ENCODE measurements around the gene KIF24. TPM values are rescaled to one million over a fixed set of nuclear protein-coding genes. Genes with fewer than 3 reads are reported as not detected.
A peak's percentile ranks its signal among the peaks of the same experiment; 100 is the strongest.
"Not testable (repeated sequence)": the region's sequence is repeated elsewhere in the genome, so short reads cannot be mapped to it uniquely, and the experiment has no call there.

Gene KIF24
- total and polyA plus RNA-seq, 2 of the 4 experiments (the other 2 are of a cell fraction) = 1.4 to 3.0 TPM

- no peak overlapping the region for H3K4me3 ChIP-seq (ENCODE audit: insufficient read depth, low read depth, low read length)
- no peak overlapping the region for H3K56ac ChIP-seq (ENCODE audit: extremely low read depth, insufficient read depth, low read length)
- no peaks in the 10 kb centered on the region; a peak in 1 of 4 replicates for H3K79me1 ChIP-seq (ENCODE audit: low read depth in 1 of 2, low read length in 2 of 2)
- H3K36me3 ChIP-seq (ENCODE audit: control insufficient read depth, insufficient read depth, low read length) = no peaks in the 10 kb centered on the region
- dilution Hi-C loops (cut with HindIII; ENCODE audit: low sequenced_read_pairs, unreplicated experiment) (no loop called here), intact Hi-C loops (cut with micrococcal nuclease) (no loop called here), in situ Hi-C loops (cut with MboI; ENCODE audit: low sequenced_read_pairs) (no loop called here)
- H2BK120ac ChIP-seq (ENCODE audit: low read depth, low read length) = no peak overlapping the region
- H3K18ac ChIP-seq (ENCODE audit: low read depth, low read length) = no peak overlapping the region
- no peak overlapping the region for H3K27ac ChIP-seq (ENCODE audit: insufficient read depth, low read length)
- no peaks in the 10 kb centered on the region for H3K9me3 ChIP-seq (ENCODE audit: control insufficient read depth, insufficient read depth, low read length)
- no peak overlapping the region for H2AK5ac ChIP-seq (ENCODE audit: low read depth, low read length)
- H2AFZ ChIP-seq (replicated peaks; ENCODE audit: low read length, poor library complexity) = no peak overlapping the region
- ChIA-PET POLR2A (ENCODE audit: unreplicated experiment) (interaction anchor here (0.5 kb wide), 1 partner anchor 23 kb away, joined by 9 read pairs; no protein-coding TSS in a partner anchor), CTCF (no interaction called here)
- no peak overlapping the region for H2BK15ac ChIP-seq (ENCODE audit: low read depth, low read length)
- no peak overlapping the region for H4K8ac ChIP-seq (ENCODE audit: low read depth in 2 of 2, low read length in 2 of 2)
- no peak overlapping the region for H3K14ac ChIP-seq (replicated peaks; ENCODE audit: low read depth, low read length)
- no peak overlapping the region for H3K4ac ChIP-seq (ENCODE audit: low read depth, low read length)
- WGBS, 2 experiments (ENCODE audit: extremely low coverage in 2 of 2, insufficient read length in 1 of 2) = no CpG with 5 or more reads among the region's 1 CpG
- H4K5ac ChIP-seq (ENCODE audit: low read depth, low read length) = no peak overlapping the region
- H3K23ac ChIP-seq (ENCODE audit: low read depth, low read length) = no peak overlapping the region
- no peak overlapping the region for H3K9ac ChIP-seq (ENCODE audit: low read depth, low read length)
- peak; percentile 41 for DNase-seq
- no TSS peak for BruUV-seq (replicated peaks)
- no peaks in the 10 kb centered on the region for H3K9me1 ChIP-seq (ENCODE audit: insufficient read depth, low read length)
- H3K27me3 ChIP-seq (ENCODE audit: control insufficient read depth, insufficient read depth, low read length) = no peaks in the 10 kb centered on the region
- no peaks in the 10 kb centered on the region for H4K20me1 ChIP-seq (ENCODE audit: insufficient read depth, low read length)
- H4K91ac ChIP-seq (ENCODE audit: insufficient read depth, low read depth, low read length) = no peak overlapping the region
- no peak overlapping the region for H3K4me2 ChIP-seq (ENCODE audit: low read depth, low read length)
- no peak overlapping the region for H2AK9ac ChIP-seq (replicated peaks; ENCODE audit: low read depth, low read length, poor library complexity)
- ATAC-seq (ENCODE audit: low read depth) = no peak
- no peak for TF ChIP-seq MAFK (IDR thresholded peaks at IDR 0.05; ENCODE audit: low read depth, low read length)
- peak; percentile 44 for TF ChIP-seq CEBPB (IDR thresholded peaks at IDR 0.05; ENCODE audit: low read depth, low read length)
- no peak overlapping the region for H2BK20ac ChIP-seq (ENCODE audit: low read depth, low read length)
- no peaks in the 10 kb centered on the region for H3K4me1 ChIP-seq (ENCODE audit: control insufficient read depth, insufficient read depth, low read length)
- H2BK5ac ChIP-seq (ENCODE audit: low read depth, low read length, poor library complexity, severe bottlenecking) = no peak overlapping the region
Measured at GRCh38 chr9:34310215-34310614, 18.9 kb downstream of the KIF24 start.

- H3K4me3 ChIP-seq (ENCODE audit: insufficient read depth, low read depth, low read length); H4K91ac ChIP-seq (ENCODE audit: insufficient read depth, low read depth, low read length); H3K9me3 ChIP-seq (ENCODE audit: control insufficient read depth, insufficient read depth, low read length); DNase-seq; H2AFZ ChIP-seq (replicated peaks; ENCODE audit: low read length, poor library complexity); H3K56ac ChIP-seq (ENCODE audit: extremely low read depth, insufficient read depth, low read length); POLR2A ChIA-PET (ENCODE audit: unreplicated experiment); H2BK120ac ChIP-seq (ENCODE audit: low read depth, low read length); H2BK20ac ChIP-seq (ENCODE audit: low read depth, low read length); in situ Hi-C loops (cut with MboI; ENCODE audit: low sequenced_read_pairs); H3K9ac ChIP-seq (ENCODE audit: low read depth, low read length); BruUV-seq (replicated peaks); H3K4ac ChIP-seq (ENCODE audit: low read depth, low read length); H2AK5ac ChIP-seq (ENCODE audit: low read depth, low read length); H3K27me3 ChIP-seq (ENCODE audit: control insufficient read depth, insufficient read depth, low read length); H3K36me3 ChIP-seq (ENCODE audit: control insufficient read depth, insufficient read depth, low read length); H3K14ac ChIP-seq (replicated peaks; ENCODE audit: low read depth, low read length); H3K23ac ChIP-seq (ENCODE audit: low read depth, low read length); H2AK9ac ChIP-seq (replicated peaks; ENCODE audit: low read depth, low read length, poor library complexity); H3K4me2 ChIP-seq (ENCODE audit: low read depth, low read length); H4K5ac ChIP-seq (ENCODE audit: low read depth, low read length); H3K18ac ChIP-seq (ENCODE audit: low read depth, low read length); H3K9me1 ChIP-seq (ENCODE audit: insufficient read depth, low read length); ATAC-seq (ENCODE audit: low read depth); H4K8ac ChIP-seq (ENCODE audit: low read depth in 2 of 2, low read length in 2 of 2); H3K4me1 ChIP-seq (ENCODE audit: control insufficient read depth, insufficient read depth, low read length); H4K20me1 ChIP-seq (ENCODE audit: insufficient read depth, low read length); intact Hi-C loops (cut with micrococcal nuclease); dilution Hi-C loops (cut with HindIII; ENCODE audit: low sequenced_read_pairs, unreplicated experiment); H3K27ac ChIP-seq (ENCODE audit: insufficient read depth, low read length); H3K79me1 ChIP-seq (ENCODE audit: low read depth in 1 of 2, low read length in 2 of 2); H2BK15ac ChIP-seq (ENCODE audit: low read depth, low read length); H2BK5ac ChIP-seq (ENCODE audit: low read depth, low read length, poor library complexity, severe bottlenecking): not testable (repeated sequence)
- CTCF ChIA-PET = interaction anchor here (0.7 kb wide), 1 partner anchor 22 kb away, joined by 6 read pairs; no protein-coding TSS in a partner anchor
- no CpG with 5 or more reads among the region's 3 CpGs for WGBS, 2 experiments (ENCODE audit: extremely low coverage in 2 of 2, insufficient read length in 1 of 2)
Measured at GRCh38 chr9:34308316-34308715, 20.8 kb downstream of the KIF24 start.
